Cardiac muscle cell (in vitro differentiated cells and primary cell): ENCODE results near the gene TPSB2. TPM values are rescaled to one million over a fixed set of nuclear protein-coding genes. Genes with fewer than 3 reads are reported as not detected.
"Not testable (repeated sequence)": the region's sequence is repeated elsewhere in the genome, so short reads cannot be mapped to it uniquely, and the experiment has no call there.

Experiments used
- DNase-seq, 2 donors: peaks; one replicate each; pipeline versions ENCODE4 v3.0.0 to v3.0.0-alpha.2; 2010 to 2017; ENCODE audit warnings: low read depth in 1 of 2, low spot score in 1 of 2
- H3K27ac ChIP-seq: fragments of 200-600 bp; sonication (generic); 2 replicates; pipeline ENCODE4 v1.5.1; 2016
- H3K27me3 ChIP-seq: fragments of 200-600 bp; sonication (generic); 2 replicates; pipeline ENCODE4 v1.6.0; 2016; ENCODE audit warnings: control low read depth
- H3K36me3 ChIP-seq: fragments of 200-600 bp; sonication (generic); 2 replicates; pipeline ENCODE4 v1.5.1; 2016; ENCODE audit warnings: control low read depth
- H3K4me1 ChIP-seq: fragments of 200-600 bp; sonication (generic); 2 replicates; pipeline ENCODE4 v1.8.1; 2017; ENCODE audit warnings: low read depth, mild to moderate bottlenecking, mixed run types
- H3K4me3 ChIP-seq: fragments of 200-600 bp; sonication (generic); 2 replicates; pipeline ENCODE4 v1.5.1; 2016; ENCODE audit warnings: mild to moderate bottlenecking
- H3K9me3 ChIP-seq: fragments of 200-600 bp; sonication (generic); 2 replicates; pipeline ENCODE4 v1.5.1; 2017; ENCODE audit warnings: low read depth, mild to moderate bottlenecking, control low read depth
- CTCF ChIP-seq: IDR thresholded peaks from 2 replicates; pipeline ENCODE4 v1.5.1; 2012; ENCODE audit warnings: low read depth, mild to moderate bottlenecking, low read length
- polyA plus RNA-seq: library from polyadenylated mRNA; unstranded; fragments of >200 nt; fragmentation: Nextera tagmentation; extraction: Ambion mirVana; gene quantifications from 2 replicates; pipeline ENCODE4 v1.2.1, GENCODE V29; 2016
- total RNA-seq: library from RNA; depleted of rRNA; stranded (reverse); fragments of >200 nt; gene quantifications from 2 replicates; pipeline ENCODE4 v1.2.3, GENCODE V29; 2016

Gene TPSB2
- total and polyA plus RNA-seq, 2 experiments from 2014 or later: not detected

GRCh38 chr16:1275791-1276579, 46.0 kb upstream of the TPSB2 start:
- no peaks in the 10 kb centered on the region for H3K36me3 ChIP-seq
- no peak overlapping the region for H3K4me3 ChIP-seq
- H3K9me3 ChIP-seq: no peaks in the 10 kb centered on the region
- no peak overlapping the region for H3K27ac ChIP-seq
- no peak for DNase-seq
- H3K27me3 ChIP-seq: peaks cover 3% of the 10 kb centered on the region
- no peaks in the 10 kb centered on the region for H3K4me1 ChIP-seq
- no peak for TF ChIP-seq CTCF

- no peaks in the 10 kb centered on the region for H3K9me3 ChIP-seq
- H3K4me1 ChIP-seq: no peaks in the 10 kb centered on the region
- H3K4me3 ChIP-seq: no peak overlapping the region
- no peak overlapping the region for H3K27ac ChIP-seq
- peaks cover 3% of the 10 kb centered on the region for H3K27me3 ChIP-seq
- no peak for TF ChIP-seq CTCF
- H3K36me3 ChIP-seq: no peaks in the 10 kb centered on the region
- DNase-seq: no peak
Observed at GRCh38 chr16:1274767-1275166, 44.8 kb upstream of the TPSB2 start.

GRCh38 chr16:1273816-1274215, 43.8 kb upstream of the TPSB2 start:
- H3K4me1 ChIP-seq: no peaks in the 10 kb centered on the region
- no peak overlapping the region for H3K27ac ChIP-seq
- no peak for DNase-seq
- peaks cover 3% of the 10 kb centered on the region for H3K27me3 ChIP-seq
- H3K36me3 ChIP-seq: no peaks in the 10 kb centered on the region
- TF ChIP-seq CTCF: no peak
- H3K4me3 ChIP-seq: no peak overlapping the region
- H3K9me3 ChIP-seq: no peaks in the 10 kb centered on the region

- H3K4me1 ChIP-seq: no peaks in the 10 kb centered on the region
- H3K4me3 ChIP-seq: no peak overlapping the region
- H3K9me3 ChIP-seq: no peaks in the 10 kb centered on the region
- H3K27me3 ChIP-seq: peaks cover 3% of the 10 kb centered on the region
- TF ChIP-seq CTCF: no peak
- no peak overlapping the region for H3K27ac ChIP-seq
- H3K36me3 ChIP-seq: no peaks in the 10 kb centered on the region
- no peak for DNase-seq
Observed at GRCh38 chr16:1272453-1273198, 42.6 kb upstream of the TPSB2 start.

GRCh38 chr16:1271724-1272413, 41.9 kb upstream of the TPSB2 start:
- not testable (repeated sequence) for H3K4me1 ChIP-seq, H3K4me3 ChIP-seq, H3K36me3 ChIP-seq, H3K27ac ChIP-seq, H3K9me3 ChIP-seq, H3K27me3 ChIP-seq
- peak; percentile 49 to 57 for DNase-seq

- Histone ChIP-seq H3K36me3 (no peaks in the 10 kb centered on the region), H3K4me1 (no peaks in the 10 kb centered on the region), H3K27ac (no peak overlapping the region), H3K4me3 (no peak overlapping the region), H3K9me3 (no peaks in the 10 kb centered on the region), H3K27me3 (peaks cover 3% of the 10 kb centered on the region)
- TF ChIP-seq CTCF: no peak
- no peak for DNase-seq
Observed at GRCh38 chr16:1271380-1271723, 41.4 kb upstream of the TPSB2 start.

GRCh38 chr16:1269418-1269817, 39.4 kb upstream of the TPSB2 start:
- not testable (repeated sequence) for DNase-seq, H3K4me3 ChIP-seq, H3K9me3 ChIP-seq, H3K27me3 ChIP-seq, H3K27ac ChIP-seq, H3K36me3 ChIP-seq, H3K4me1 ChIP-seq
